Astrocyte (in vitro differentiated cells and primary cell): ENCODE measurements around the gene GIPC2.

ENCODE experiments used
- CTCF ChIP-seq: IDR thresholded peaks from 2 replicates; pipeline ENCODE4 v1.5.1; 2011; ENCODE audit warnings: low read depth, mild to moderate bottlenecking, inconsistent platforms, low read length, moderate library complexity; ENCODE audit not compliant: insufficient read depth
- EZH2 ChIP-seq: IDR thresholded peaks from 2 replicates; pipeline ENCODE4 v1.6.1; 2012; ENCODE audit warnings: mild to moderate bottlenecking, low read length, inconsistent platforms; ENCODE audit not compliant: insufficient read depth

- no peak for TF ChIP-seq CTCF
- no peak for TF ChIP-seq EZH2
Measured at GRCh38 chr1:78184460-78185072, 138.8 kb downstream of the GIPC2 start.
